GM10248 (cell line): ENCODE data around the gene DNAJC28.

Source experiments
- CTCF ChIA-PET: fragments of 300-600 bp; sonication (Branson Sonifier 250); formaldehyde crosslinking; extraction: SDS; loops from one replicate; lab custom pipeline; 2021; ENCODE audit warnings: antibody characterized with exemption; lab: Yijun Ruan, JAX
- POLR2A ChIA-PET: fragments of 350-650 bp; sonication (Branson Sonifier 250); formaldehyde crosslinking; extraction: SDS; loops from one replicate; lab custom pipeline; 2020; ENCODE audit warnings: antibody characterized with exemption; lab: Yijun Ruan, JAX
- DNase-seq: peaks from one replicate; pipeline ENCODE4 v3.0.0; 2012; ENCODE audit errors: extremely low spot score
- CTCF ChIP-seq: IDR thresholded peaks from 2 replicates; pipeline ENCODE4 v1.5.1; 2012; ENCODE audit warnings: mild to moderate bottlenecking, low read depth; ENCODE audit errors: extremely low read depth, missing control alignments, control extremely low read depth

DNAJC28 gene, protein sequence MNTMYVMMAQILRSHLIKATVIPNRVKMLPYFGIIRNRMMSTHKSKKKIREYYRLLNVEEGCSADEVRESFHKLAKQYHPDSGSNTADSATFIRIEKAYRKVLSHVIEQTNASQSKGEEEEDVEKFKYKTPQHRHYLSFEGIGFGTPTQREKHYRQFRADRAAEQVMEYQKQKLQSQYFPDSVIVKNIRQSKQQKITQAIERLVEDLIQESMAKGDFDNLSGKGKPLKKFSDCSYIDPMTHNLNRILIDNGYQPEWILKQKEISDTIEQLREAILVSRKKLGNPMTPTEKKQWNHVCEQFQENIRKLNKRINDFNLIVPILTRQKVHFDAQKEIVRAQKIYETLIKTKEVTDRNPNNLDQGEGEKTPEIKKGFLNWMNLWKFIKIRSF

DNA sequence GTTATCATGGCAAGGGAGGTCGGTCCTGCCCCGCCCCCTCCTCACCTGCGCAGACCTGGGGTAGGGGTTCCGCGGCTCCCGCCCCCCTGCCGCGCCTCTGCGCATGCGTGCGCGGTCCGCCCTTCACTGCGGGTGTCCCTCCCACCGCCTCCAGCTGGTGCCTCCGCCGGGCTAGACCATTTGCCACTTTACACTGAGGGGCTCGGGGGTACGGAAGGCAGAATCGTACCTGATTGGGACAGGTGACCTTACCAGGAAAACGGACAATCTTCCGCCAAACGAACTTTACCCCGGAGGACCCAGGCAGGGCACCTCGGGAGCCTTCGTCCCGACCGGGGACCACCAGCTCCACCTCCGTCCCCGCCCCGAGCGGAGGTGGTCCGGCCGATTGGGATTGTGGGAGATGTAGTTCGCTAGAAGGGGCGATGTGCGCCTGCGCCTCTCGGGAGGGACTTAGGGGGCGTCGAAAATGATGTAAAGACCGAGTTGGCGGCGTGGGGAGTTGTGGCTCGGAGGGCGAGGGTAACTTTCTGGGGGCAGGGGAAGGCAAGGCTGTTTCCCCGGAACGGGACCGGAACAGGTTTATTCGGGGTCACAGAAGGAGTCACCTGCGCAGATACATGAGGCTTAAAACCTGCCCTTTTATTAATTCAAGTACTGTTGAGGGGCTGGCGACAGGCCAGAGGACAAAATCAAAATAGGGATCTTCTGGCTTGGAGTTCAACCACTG, at the start of gene DNAJC28:
TSS of gene DNAJC28 (minus strand) at position 344 of the 730 bp plus-strand sequence. CDS start 2,323 bp downstream, outside the sequence.
- TF ChIP-seq CTCF: no peak
- DNase-seq: peak; percentile 96
- CTCF ChIA-PET: interaction anchor here (0.7 to 3.8 kb wide), 8 partner anchors 8 to 292 kb away, joined by 3 to 30 read pairs (median 3); partner anchors contain the start of gene TMEM50B
- POLR2A ChIA-PET: interaction anchor here (1.0 to 1.6 kb wide), 4 partner anchors 10 to 39 kb away, joined by 3 to 21 read pairs (median 4); partner anchors contain the start of gene TMEM50B

GRCh38 chr21:33541105-33541711, 49.7 kb upstream of the DNAJC28 start:
- CTCF ChIA-PET: interaction anchor here (1.5 to 1.7 kb wide), 2 partner anchors 50 to 65 kb away, joined by 3 to 4 read pairs; partner anchors contain the start of gene DNAJC28
- no peak for DNase-seq
- POLR2A ChIA-PET: interaction anchor here (1.5 kb wide), 1 partner anchor 16 kb away, joined by 4 read pairs; no protein-coding TSS in a partner anchor
- no peak for TF ChIP-seq CTCF

DNA sequence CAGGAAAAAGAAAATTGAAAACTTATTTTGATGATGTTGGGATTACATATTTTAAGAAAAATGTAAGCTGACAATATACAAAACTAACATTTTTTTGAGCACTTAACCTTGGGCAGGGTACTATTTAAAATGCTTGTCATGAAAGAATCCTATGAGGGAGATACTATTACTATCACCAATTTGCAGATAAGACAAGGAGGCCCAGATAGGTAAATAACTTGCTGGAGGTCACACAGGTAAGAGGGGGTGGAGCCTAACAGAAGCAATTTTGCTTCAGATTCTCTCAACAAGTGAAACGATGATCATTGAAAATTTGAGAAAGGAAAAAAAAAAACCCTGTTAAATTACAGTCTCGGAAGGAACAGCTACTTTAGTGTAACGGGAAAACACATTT, 49.2 kb upstream of the DNAJC28 start:
- CTCF ChIA-PET: interaction anchor here (1.5 kb wide), 1 partner anchor 49 kb away, joined by 3 read pairs; the partner anchor contains the start of gene DNAJC28
- POLR2A ChIA-PET: no interaction called here
- DNase-seq: no peak
- TF ChIP-seq CTCF: no peak

- TF ChIP-seq CTCF: no peak
- no peak for DNase-seq
- ChIA-PET POLR2A (no interaction called here), CTCF (interaction anchor here (1.5 kb wide), 1 partner anchor 48 kb away, joined by 3 read pairs; the partner anchor contains the start of gene DNAJC28)
Observed at GRCh38 chr21:33539616-33540015, 48.1 kb upstream of the DNAJC28 start.

DNA sequence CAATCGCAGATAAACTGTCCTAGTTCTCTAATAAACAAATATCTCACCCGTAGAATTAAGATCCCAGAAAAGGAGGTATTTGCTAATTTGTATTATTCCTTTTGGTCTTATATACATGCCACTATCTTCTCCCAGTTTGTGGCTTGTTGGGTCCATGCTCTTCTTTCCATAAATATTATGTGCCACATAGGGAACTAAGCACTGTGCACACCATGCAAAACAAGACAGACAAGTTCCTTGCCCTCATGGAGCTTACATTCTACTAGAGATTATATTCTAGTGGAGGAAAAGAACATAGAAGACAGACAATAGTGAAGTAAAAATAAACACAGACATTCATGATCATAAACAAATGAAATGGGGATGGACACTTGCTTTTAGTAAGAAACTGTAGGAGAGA, 45.7 kb upstream of the DNAJC28 start:
- no peak for TF ChIP-seq CTCF
- ChIA-PET CTCF (interaction anchor here (1.1 to 1.2 kb wide), 2 partner anchors 20 to 176 kb away, joined by 3 to 4 read pairs; no protein-coding TSS in a partner anchor), POLR2A (no interaction called here)
- no peak for DNase-seq
